K562 (cell line): ENCODE results near the gene STK31. TPM values are rescaled to one million over a fixed set of nuclear protein-coding genes. Genes with fewer than 3 reads are reported as not detected.

Experiments used
- ATAC-seq: fragments of 200-7000 bp; cut with Tn5 transposase; 3 replicates; pipeline ENCODE4 v1.9.1; 2020; ENCODE audit warnings: moderate library complexity
- BruUV-seq: library from RNA; stranded (reverse); fragments of 400-500 nt; replicated peaks from 2 replicates; lab custom pipeline; 2021; lab: Mats Ljungman, UMichigan
- CTCF ChIA-PET: fragments of 300-600 bp; formaldehyde crosslinking; extraction: SDS; loops from one replicate; lab custom pipeline; 2021; ENCODE audit warnings: low intra/inter-chr PET ratio; lab: Yijun Ruan, JAX
- POLR2A ChIA-PET: fragments of 300-600, 350-650 bp; sonication (Branson Sonifier 250); formaldehyde crosslinking; extraction: SDS; loops from one replicate; lab custom pipeline; 2021; ENCODE audit warnings: antibody characterized with exemption, inconsistent platforms; lab: Yijun Ruan, JAX
- DNase-seq, 4 experiments: peaks; one replicate each; pipeline versions ENCODE4 v3.0.0 to v3.0.0-alpha.2; 2011 to 2018; ENCODE audit warnings: low spot score in 3 of 4, mixed read lengths in 3 of 4; ENCODE audit errors: extremely low read depth in 1 of 4
- FAIRE-seq: peaks from 2 replicates; lab custom pipeline; 2011; peaks lifted over from hg19 to GRCh38; lab: Jason Lieb, UNC
- H2AFZ ChIP-seq: 2 replicates; pipeline ENCODE4 v1.6.0; 2011; ENCODE audit warnings: low read depth, low read length, control low read depth, inconsistent platforms
- H3K27ac ChIP-seq: fragments of 200-600 bp; 3 replicates; pipeline ENCODE4 v1.8.0; 2011; ENCODE audit warnings: low read depth, mild to moderate bottlenecking, control low read depth, inconsistent platforms, low read length, moderate library complexity, mixed read lengths; ENCODE audit errors: extremely low read depth
- H3K27me3 ChIP-seq, 2 experiments: fragments of 300-600 bp in 1 of 2; 2 replicates in 1 of 2; 3 replicates in 1 of 2; pipeline versions ENCODE4 v1.6.0 to v1.8.0; 2011; ENCODE audit warnings: inconsistent platforms in 2 of 2, low read length in 2 of 2, mild to moderate bottlenecking in 1 of 2, mixed read lengths in 1 of 2, moderate library complexity in 1 of 2; ENCODE audit not compliant: control insufficient read depth in 2 of 2, insufficient read depth in 2 of 2
- H3K36me3 ChIP-seq: fragments of 300-600 bp; 3 replicates; pipeline ENCODE4 v1.8.0; 2011; ENCODE audit warnings: mild to moderate bottlenecking, low read length, inconsistent platforms; ENCODE audit not compliant: control insufficient read depth, insufficient read depth
- H3K4me1 ChIP-seq, 2 experiments: fragments of 200-600 bp in 1 of 2; replicated peaks in 1 of 2; 2 replicates in 1 of 2; 3 replicates in 1 of 2; pipeline versions ENCODE4 v1.5.1 to v1.8.0; 2011; ENCODE audit warnings: inconsistent platforms in 2 of 2, low read length in 2 of 2, mild to moderate bottlenecking in 1 of 2, mixed read lengths in 1 of 2, moderate library complexity in 1 of 2; ENCODE audit not compliant: control insufficient read depth in 2 of 2, insufficient read depth in 2 of 2
- H3K4me2 ChIP-seq: 2 replicates; pipeline ENCODE4 v1.6.1; 2011; ENCODE audit warnings: low read length, control low read depth, inconsistent platforms, mixed read lengths; ENCODE audit not compliant: insufficient read depth
- H3K4me3 ChIP-seq: fragments of 200-600 bp; sonication (generic), shearing (Covaris generic); 2 replicates; pipeline ENCODE4 v1.5.1; 2016; ENCODE audit warnings: control low read depth, inconsistent platforms
- H3K79me2 ChIP-seq: fragments of 200-600 bp; 3 replicates; pipeline ENCODE4 v1.8.0; 2011; ENCODE audit warnings: low read length, inconsistent platforms; ENCODE audit not compliant: control insufficient read depth, insufficient read depth
- H3K9ac ChIP-seq, 2 experiments: 2 replicates each; pipeline versions ENCODE4 v1.6.0 to v1.6.1; 2011; ENCODE audit warnings: low read depth in 2 of 2, low read length in 2 of 2, control low read depth in 1 of 2, inconsistent platforms in 1 of 2, mild to moderate bottlenecking in 1 of 2, mixed read lengths in 1 of 2; ENCODE audit not compliant: insufficient read depth in 1 of 2
- H3K9me1 ChIP-seq: one replicate; pipeline ENCODE4 v1.6.0; 2011; ENCODE audit warnings: inconsistent platforms, mild to moderate bottlenecking, low read length, moderate library complexity; ENCODE audit not compliant: control insufficient read depth, insufficient read depth
- H3K9me3 ChIP-seq: replicated peaks from 2 replicates; pipeline ENCODE4 v1.5.1; 2011; ENCODE audit warnings: low read depth, low read length, inconsistent platforms; ENCODE audit not compliant: control insufficient read depth, insufficient read depth
- H4K20me1 ChIP-seq: replicated peaks from 2 replicates; pipeline ENCODE4 v1.6.1; 2011; ENCODE audit warnings: low read length, inconsistent platforms, mixed read lengths; ENCODE audit not compliant: control insufficient read depth, insufficient read depth
- CCNT2 ChIP-seq: IDR thresholded peaks from 2 replicates; pipeline ENCODE4 v1.6.1; 2011; ENCODE audit warnings: borderline replicate concordance, low read depth, mild to moderate bottlenecking, moderate library complexity, mixed read lengths, low read length; ENCODE audit not compliant: insufficient read length; ENCODE audit errors: extremely low read depth
- CTCF ChIP-seq, 3 experiments: IDR thresholded peaks in 2 of 3; conservative IDR thresholded peaks in 1 of 3; 2 replicates each; pipeline ENCODE4 v1.5.1; 2011 to 2012; ENCODE audit warnings: low read length in 3 of 3, mild to moderate bottlenecking in 3 of 3, control low read depth in 2 of 3, improper control_type of control experiment in 1 of 3, inconsistent platforms in 1 of 3, low read depth in 1 of 3, mixed read lengths in 1 of 3, moderate library complexity in 1 of 3; ENCODE audit not compliant: insufficient read depth in 2 of 3
- GTF2B ChIP-seq: IDR thresholded peaks from 2 replicates; pipeline ENCODE4 v1.6.1; 2011; ENCODE audit not compliant: insufficient read length; ENCODE audit errors: extremely low read depth
- HNRNPUL1 ChIP-seq: fragments of 200-400 bp; formaldehyde crosslinking; IDR thresholded peaks from 2 replicates; pipeline ENCODE4 v1.6.1; 2017; ENCODE audit warnings: low read length
- MTA3 ChIP-seq: fragments of 450-650 bp; formaldehyde crosslinking; IDR thresholded peaks from 2 replicates; pipeline ENCODE4 v1.6.1; 2017; ENCODE audit warnings: mild to moderate bottlenecking, borderline replicate concordance
- NFIC ChIP-seq: fragments of 450-650 bp; IDR thresholded peaks from 2 replicates; pipeline ENCODE4 v1.6.1; 2017; ENCODE audit warnings: mild to moderate bottlenecking, inconsistent platforms
- POU5F1 ChIP-seq: fragments of 150-350 bp; IDR thresholded peaks from 2 replicates; pipeline ENCODE4 v1.6.1; 2014; ENCODE audit warnings: borderline replicate concordance, low read length, low read depth, mild to moderate bottlenecking; ENCODE audit not compliant: partially characterized antibody
- RBM14 ChIP-seq: fragments of 200-400 bp; formaldehyde crosslinking; IDR thresholded peaks from 2 replicates; pipeline ENCODE4 v1.6.1; 2018; ENCODE audit warnings: low read depth, mild to moderate bottlenecking, low read length, moderate library complexity, borderline replicate concordance; ENCODE audit not compliant: insufficient read depth
- TBL1XR1 ChIP-seq, 2 experiments: IDR thresholded peaks; 2 replicates each; pipeline ENCODE4 v1.6.1; 2012; ENCODE audit warnings: improper control_type of control experiment in 2 of 2, low read length in 2 of 2, mild to moderate bottlenecking in 1 of 2
- ZNF175 ChIP-seq: fragments of 200-800 bp; sonication (Bioruptor generic); IDR thresholded peaks from 2 replicates; pipeline ENCODE4 v1.6.1; 2016; ENCODE audit warnings: low read depth, mild to moderate bottlenecking, missing genetic modification characterization, missing compliant biosample characterization
- ZNF212 ChIP-seq: fragments of 450-650 bp; formaldehyde crosslinking; IDR thresholded peaks from 2 replicates; pipeline ENCODE4 v1.4.0; 2020; ENCODE audit warnings: mild to moderate bottlenecking
- ZNF449 ChIP-seq: fragments of 250-450 bp; sonication (Bioruptor Pico); IDR thresholded peaks from 2 replicates; pipeline ENCODE4 v1.8.0; 2022; ENCODE audit warnings: moderate library complexity, mild to moderate bottlenecking, inconsistent platforms
- WGBS: fragments of 100-300 bp; shearing (Covaris generic); methylation state at CpG from one replicate; pipeline ENCODE4 v1.1.6; 2016; ENCODE audit warnings: low coverage, mixed read lengths; ENCODE audit not compliant: insufficient coverage; ENCODE audit errors: missing lambda C conversion rate; 5-methylcytosine and 5-hydroxymethylcytosine counted together
- in situ Hi-C: fragments of 300-500 bp; cut with MboI; formaldehyde crosslinking; loops from 4 replicates; pipeline ENCODE4 v1.15.0; 2018; ENCODE audit warnings: inconsistent platforms, mixed read lengths
- intact Hi-C: fragments of 100-400 bp; cut with micrococcal nuclease; formaldehyde crosslinking; loops from 2 replicates; pipeline ENCODE4 v1.14.2; 2022
- polyA plus RNA-seq, 8 experiments: library from polyadenylated mRNA; depleted of rRNA in 4 of 8; stranded (reverse) in 5 of 8; unstranded in 3 of 8; fragments of >200 nt; fragmentation: Nextera tagmentation in 2 of 8; fragmentation: Illumina TruSeq in 1 of 8; extraction: Ambion mirVana in 2 of 8; extraction: Trizol in 1 of 8; gene quantifications; 2 replicates each; pipeline versions ENCODE4 v1.2.1 to v1.2.3, GENCODE V29; 2011 to 2014; ENCODE audit warnings: inconsistent platforms in 1 of 8, missing spikeins in 1 of 8
- total RNA-seq, 7 experiments: library from RNA; depleted of rRNA in 6 of 7; stranded (reverse); fragments of >200 nt in 6 of 7; fragmentation: Illumina TruSeq in 2 of 7; extraction: Trizol in 2 of 7; gene quantifications; 2 replicates each; pipeline versions ENCODE4 v1.2.1 to v1.2.3, GENCODE V29; 2011 to 2021; ENCODE audit warnings: low replicate concordance in 1 of 7

The STK31 gene
- total and polyA plus RNA-seq, 9 of the 15 experiments (the other 6 are each of a cell fraction or from before 2014, with no cell fraction given): 0.09 to 1.2 (median 0.26) TPM

- H3K27me3 ChIP-seq: no peaks in the 10 kb centered on the region
- TF ChIP-seq NFIC (peak; percentile 50), RBM14 (no peak)
- no peaks in the 10 kb centered on the region for H3K36me3 ChIP-seq
- ChIA-PET CTCF (no interaction called here), POLR2A (no interaction called here)
- H3K27ac ChIP-seq: no peak overlapping the region
- no peak overlapping the region for H3K9ac ChIP-seq
- no peaks in the 10 kb centered on the region for H3K4me1 ChIP-seq
- intact Hi-C loops (no loop called here), in situ Hi-C loops (no loop called here)
- no peak for ATAC-seq
- no peak overlapping the region for H2AFZ ChIP-seq
- no peak for DNase-seq
- no peak overlapping the region for H3K4me2 ChIP-seq
- FAIRE-seq: no peak
- BruUV-seq: no TSS peak
- H3K9me3 ChIP-seq: 0 out of 2 replicates have a peak, but pooled peaks cover 4% of the 10 kb centered on the region
- no peak overlapping the region for H3K4me3 ChIP-seq
- H3K9me1 ChIP-seq: no peaks in the 10 kb centered on the region
- WGBS: 0% methylated on average over 1 of the region's 1 CpG
- no peaks in the 10 kb centered on the region for H3K79me2 ChIP-seq
- H4K20me1 ChIP-seq: no peaks in the 10 kb centered on the region
Measured at GRCh38 chr7:23852135-23852534, 142.1 kb downstream of the STK31 start.

GRCh38 chr7:23852988-23853387 is 143.0 kb downstream of the STK31 start:
- Histone ChIP-seq H3K27me3 (no peaks in the 10 kb centered on the region), H4K20me1 (no peaks in the 10 kb centered on the region), H3K79me2 (no peaks in the 10 kb centered on the region), H3K4me3 (no peak overlapping the region), H3K36me3 (no peaks in the 10 kb centered on the region), H3K27ac (no peak overlapping the region), H3K4me1 (no peaks in the 10 kb centered on the region), H3K4me2 (no peak overlapping the region), H2AFZ (no peak overlapping the region), H3K9ac (no peak overlapping the region), H3K9me3 (0 out of 2 replicates have a peak, but pooled peaks cover 4% of the 10 kb centered on the region), H3K9me1 (no peaks in the 10 kb centered on the region)
- 0% methylated on average over 2 of the region's 2 CpGs for WGBS
- CTCF ChIA-PET: no interaction called here
- BruUV-seq: no TSS peak
- POLR2A ChIA-PET: no interaction called here
- intact Hi-C loops (no loop called here), in situ Hi-C loops (no loop called here)
- no peak for ATAC-seq
- no peak for FAIRE-seq
- no peak for DNase-seq
- no peak for TF ChIP-seq MTA3
- no peak for TF ChIP-seq CTCF (IDR thresholded peaks at IDR 0.05 in 2 of 3, conservative IDR thresholded peaks at IDR 0.05 in 1 of 3; ENCODE audit: insufficient read depth in 2 of 3, low read depth in 1 of 3, low read length in 3 of 3)
- no peak for TF ChIP-seq POU5F1
- no peak for TF ChIP-seq ZNF449 (CRISPR knock-in tag)
- no peak for TF ChIP-seq TBL1XR1 (IDR thresholded peaks at IDR 0.05; ENCODE audit: low read length in 2 of 2)
- TF ChIP-seq ZNF175 (CRISPR knock-in tag): no peak
- TF ChIP-seq ZNF212 (CRISPR knock-in tag): no peak
- TF ChIP-seq HNRNPUL1: no peak
- TF ChIP-seq CCNT2: no peak
- no peak for TF ChIP-seq GTF2B
